ENCODE measurements around the gene ASPDH.

Gene ASPDH

DNA sequence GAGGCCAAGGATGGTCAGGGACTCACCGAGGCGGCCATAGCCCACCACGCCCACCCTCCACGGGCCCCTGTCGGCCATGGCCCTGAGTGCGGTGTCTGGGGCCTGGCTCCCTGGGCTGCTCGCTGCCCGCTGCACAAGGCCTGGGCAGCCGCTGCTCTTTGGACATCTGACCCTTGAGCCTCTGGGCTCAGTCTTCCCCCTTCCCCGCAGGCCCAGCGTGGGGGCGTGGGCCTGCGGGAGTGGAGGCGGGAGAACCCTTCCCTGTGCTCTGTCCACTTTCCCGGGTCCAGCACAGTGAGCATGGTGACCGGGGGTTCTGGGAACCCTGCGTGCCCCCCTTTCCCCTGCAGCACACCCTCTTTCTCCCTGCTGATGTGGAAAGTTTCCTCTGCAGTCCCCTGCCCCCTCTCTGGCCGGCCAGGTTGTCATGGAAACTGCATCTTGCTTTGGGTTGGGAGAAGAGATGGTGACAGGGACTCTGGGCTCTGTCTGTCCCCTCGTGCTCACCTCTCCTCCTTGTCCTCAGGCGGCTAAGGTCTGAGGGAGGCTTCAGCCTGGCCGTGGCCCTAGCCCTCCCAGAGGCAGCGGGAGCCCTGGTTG, at the start of gene ASPDH:
Gene ASPDH, minus strand, starts transcription at position 168 of the 600 bp plus-strand sequence. Its CDS starts 90 bp downstream, at position 78.
- DNase-seq (ENCODE audit: low spot score) = no peak

DNA sequence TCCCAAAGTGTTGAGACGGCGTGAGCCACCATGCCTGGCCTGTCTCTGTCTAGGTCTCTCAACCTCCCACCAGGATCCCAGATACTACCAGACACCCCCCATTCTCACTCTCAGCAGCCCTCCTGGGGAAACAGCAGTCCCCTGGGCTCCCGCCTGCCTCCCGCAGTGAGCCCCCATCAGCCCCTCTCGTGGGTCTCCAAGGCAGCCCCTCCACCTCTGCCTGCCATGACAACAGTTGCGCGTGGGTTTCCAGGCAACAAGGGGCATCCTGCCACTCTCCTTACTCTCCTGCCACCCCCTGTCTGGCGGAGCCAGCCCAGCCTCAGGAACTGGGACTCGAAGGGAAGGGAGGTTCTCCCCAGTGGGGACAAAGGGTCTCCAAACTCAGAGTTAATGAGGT, 49.3 kb upstream of the ASPDH start:
- DNase-seq (ENCODE audit: low spot score) = no peak

DNA sequence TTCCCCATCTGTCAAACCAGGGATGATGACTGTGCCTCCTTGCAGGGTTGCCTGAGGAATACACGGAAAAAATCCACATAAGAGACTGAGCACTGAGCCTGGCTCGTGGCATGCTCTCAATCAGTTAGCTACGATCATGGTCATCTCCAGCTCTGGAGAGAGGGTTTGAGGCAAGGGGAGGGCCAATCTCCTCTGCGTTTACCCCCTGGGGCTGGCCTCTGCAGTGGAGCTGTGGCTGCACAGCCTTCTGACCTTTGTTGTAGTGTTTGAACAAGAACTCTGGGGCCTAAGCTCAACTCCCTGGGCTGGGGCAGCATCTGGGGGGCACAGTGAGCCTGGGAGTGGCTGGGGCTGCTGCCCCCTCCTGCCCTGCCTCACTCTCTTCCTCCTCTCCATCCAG, 48.6 kb upstream of the ASPDH start:
- DNase-seq (ENCODE audit: low spot score) = no peak

DNA sequence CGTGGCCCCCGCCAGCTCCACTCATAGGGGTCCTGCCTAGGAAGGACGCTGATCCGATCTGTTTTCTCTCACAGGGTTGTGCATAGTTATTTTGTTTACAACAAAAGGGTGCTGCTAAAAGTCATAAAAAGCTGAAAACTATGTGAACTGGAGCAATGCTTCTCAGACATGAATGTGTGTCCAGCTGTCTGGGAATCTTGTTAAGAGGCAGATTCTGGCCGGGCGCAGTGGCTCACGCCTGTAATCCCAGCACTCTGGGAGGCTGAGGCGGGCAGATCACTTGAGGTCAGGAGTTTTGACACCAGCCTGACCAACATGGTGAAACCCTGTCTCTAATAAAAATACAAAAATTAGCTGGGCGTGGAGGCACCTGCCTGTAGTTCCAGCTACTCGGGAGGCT, 45.9 kb upstream of the ASPDH start:
- no peak for DNase-seq (ENCODE audit: low spot score)

DNA sequence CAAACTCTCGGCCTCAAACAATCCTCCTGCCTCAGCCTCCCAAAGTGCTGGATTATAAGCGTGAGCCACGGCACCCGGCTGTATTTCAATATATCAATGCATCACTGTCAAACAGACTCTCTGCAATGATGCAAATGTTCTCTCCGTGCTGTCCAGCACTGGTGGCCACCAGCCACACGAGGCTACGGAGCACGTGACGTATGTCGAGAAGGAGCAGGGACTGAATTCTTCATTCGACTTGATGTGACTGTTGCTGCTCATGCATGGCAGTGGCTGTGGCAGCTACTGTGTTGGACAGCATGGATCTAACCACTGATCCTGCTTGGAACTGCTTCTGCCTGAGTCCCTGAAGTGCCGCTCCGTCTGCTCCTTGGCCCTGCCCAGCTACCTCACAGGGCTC, 44.7 kb upstream of the ASPDH start:
- DNase-seq (ENCODE audit: low spot score) = no peak

DNA sequence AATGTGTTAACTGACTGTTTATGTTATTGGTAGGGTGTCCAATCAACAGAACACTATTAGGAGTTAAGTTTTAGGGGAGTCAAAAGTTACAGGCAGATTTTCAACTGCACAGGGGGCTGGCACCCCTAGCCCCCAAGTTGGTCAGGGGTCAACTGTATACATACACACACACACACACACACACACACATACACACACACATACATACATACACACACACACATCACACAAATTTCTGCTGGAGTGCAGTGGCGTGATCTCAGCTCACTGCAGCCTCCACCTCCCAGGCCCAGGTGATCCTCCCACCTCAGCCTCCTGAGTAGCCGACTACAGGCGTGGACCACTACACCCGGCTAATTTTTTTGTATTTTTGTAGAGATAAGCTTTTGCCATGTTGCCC, 44.3 kb upstream of the ASPDH start:
- DNase-seq (ENCODE audit: low spot score) = no peak

DNA sequence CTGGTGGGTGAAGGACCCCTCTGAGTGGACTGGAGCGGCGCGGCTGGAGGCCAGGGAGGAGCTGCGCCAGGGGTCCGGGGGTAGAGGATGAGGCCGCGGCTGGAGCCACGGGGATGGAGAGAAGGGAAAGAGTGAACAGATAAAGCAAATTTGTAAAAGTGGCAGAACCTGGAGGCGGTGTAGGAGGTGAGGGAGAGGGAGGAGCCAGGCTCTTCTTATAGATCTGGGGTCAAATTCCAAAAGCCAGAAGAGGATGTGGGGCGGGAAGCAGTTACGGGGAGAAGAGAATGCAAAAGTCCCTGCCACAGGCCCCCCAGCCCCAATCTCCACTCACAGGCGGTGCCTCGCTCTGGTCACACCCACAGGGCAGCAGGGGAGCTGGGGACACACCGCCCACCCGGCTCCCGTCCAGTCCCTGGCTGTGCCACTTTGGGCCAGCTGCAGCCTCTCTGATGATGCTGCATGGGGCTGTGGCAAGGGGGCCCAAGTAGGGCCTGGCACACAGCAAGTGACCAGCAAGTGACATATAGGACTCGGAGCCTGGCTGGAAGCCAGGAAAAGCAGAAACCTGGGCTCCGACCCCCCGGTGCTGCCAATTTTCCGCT, 43.4 kb upstream of the ASPDH start:
- DNase-seq (ENCODE audit: low spot score) = peak; percentile 54

DNA sequence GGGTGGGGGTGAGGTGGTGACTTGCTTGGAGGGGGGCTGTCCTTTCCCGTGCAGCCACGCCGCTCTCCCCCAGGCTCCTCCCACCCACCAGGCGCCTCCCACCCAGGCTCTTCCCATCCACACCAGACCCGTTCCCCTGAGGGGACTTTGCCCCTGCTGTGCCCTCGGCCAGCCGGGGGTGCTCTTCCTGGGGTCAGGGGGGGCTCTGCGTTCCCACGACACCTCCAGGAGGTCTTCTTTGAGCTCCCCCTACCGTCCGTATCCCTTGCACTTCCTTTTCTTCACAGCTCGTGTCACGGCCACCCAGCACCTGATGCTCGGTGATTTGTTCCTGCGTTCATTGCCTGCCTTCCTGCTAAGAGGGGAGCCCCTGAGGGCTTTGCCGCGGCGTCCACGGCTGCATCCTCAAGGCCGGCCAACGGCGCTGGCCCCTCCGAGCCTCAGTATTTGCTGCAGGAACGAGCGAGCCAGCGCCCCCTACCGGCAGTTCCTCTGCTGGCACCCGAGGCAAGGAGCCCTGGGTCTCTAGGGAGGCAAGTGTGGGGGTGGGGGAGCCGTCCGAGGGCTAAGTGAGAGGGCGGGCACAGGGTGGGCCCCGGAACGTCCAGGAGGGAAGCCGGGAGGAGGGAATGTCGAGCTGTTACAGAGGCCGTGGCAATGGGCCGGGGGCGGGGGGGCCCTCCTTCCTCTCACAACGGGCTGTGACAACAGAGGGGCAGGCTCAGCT, 42.7 kb upstream of the ASPDH start:
- DNase-seq (ENCODE audit: low spot score) = peak; percentile 96

DNA sequence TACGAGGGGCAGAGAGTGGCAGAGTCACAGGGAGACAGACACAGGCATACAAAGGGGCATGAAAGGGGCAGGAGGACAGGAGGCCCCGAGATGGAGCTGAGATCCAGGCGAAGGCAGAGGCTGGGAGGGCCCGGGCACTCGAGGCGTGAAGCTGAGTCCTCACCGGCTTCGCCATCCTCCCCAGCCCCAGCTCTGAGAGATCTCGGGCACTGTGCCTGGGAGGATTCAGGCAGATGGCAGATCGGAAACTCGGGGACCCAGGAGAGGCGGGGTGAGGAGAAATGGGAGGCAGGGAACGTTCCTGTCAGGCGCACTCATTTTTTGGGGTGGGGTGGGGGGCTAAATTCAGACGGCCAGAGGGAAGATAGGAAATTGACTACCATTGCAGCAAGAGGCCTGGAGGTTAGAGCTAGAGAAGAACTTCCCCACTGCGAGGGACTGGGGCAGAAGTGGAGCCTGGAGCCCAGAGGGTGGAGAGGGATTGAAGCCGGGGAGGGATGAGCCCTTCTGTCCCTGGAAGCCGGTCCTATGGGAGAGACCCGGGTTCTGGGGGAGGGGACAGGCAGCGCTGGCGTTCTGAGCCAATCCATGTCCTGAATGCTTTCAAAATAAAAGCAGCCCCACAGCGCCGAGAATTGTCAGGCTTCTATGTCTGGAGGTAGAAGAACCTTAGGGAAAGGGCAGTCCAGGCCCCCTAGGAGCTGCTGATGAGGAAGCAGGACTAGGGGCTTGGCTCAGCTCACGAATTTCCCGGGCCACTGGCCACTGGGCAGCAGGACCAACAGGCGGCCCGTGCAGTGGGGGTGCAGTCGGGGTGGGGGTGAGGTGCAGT, 42.0 kb upstream of the ASPDH start:
- no peak for DNase-seq (ENCODE audit: low spot score)

DNA sequence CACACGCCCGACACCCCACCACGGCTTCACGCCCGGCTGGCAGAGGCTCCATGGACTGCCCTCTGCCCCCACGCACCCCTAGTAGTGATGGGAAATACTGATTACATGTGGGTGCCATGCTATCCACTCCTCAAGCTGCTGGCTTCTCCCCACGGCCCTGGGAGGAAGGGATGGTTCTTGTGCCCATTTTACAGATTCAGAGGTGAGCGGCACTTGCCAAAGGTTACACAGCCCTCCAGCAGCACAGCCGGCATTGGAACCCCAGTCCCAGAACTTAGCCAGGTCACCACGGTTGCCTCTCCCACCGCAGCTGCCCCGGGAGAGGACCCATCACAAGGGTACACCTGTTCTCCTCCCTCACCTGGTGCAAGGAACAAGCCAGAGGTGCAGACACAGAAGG, 41.3 kb upstream of the ASPDH start:
- no peak for DNase-seq (ENCODE audit: low spot score)

DNA sequence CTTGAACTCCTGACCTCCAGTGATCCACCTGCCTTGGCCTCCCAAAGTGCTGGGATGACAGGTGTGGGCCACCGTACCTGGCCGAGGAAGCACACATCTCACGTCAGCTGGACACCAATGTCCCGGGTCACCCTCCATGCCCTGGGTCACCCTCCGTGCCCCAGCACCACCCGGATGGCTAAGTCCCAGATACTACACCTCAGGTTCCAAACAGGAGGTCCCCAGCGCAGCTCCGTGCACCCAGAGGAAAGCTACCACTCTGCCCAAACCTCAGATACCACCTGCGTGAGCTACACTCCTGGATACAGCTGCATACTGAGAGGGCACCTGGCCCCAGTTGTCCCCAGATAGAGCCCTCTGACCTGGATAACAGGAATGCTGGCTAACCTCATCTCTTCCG, 40.5 kb upstream of the ASPDH start:
- DNase-seq (ENCODE audit: low spot score) = no peak

DNA sequence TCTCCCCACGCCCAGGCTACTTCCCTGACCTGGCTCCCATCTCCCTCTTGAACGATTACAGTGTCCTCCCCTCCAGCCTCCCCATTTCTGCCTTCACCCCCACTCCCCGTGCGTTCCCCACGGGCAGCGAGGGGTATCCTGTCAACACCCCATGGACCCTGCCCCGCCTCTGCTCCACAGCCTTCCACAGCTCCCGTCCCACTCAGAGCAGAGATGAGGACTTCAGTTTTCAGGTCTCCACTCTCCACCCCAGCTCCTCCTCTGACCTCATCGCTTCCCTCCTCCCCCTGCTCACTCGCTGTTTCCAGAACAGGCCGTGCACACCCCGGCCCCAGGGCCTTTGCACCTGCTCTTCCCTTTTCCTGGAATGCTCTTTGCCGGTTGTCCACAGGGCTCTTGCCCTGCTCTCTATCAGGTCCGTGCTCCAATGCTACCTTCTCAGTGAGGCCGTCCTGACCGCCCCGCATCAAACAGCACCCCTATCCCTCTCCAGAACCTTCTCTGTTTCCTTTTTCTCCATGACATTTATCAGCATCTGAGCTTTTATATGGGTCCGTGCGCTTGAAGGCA, 39.5 kb upstream of the ASPDH start:
- DNase-seq (ENCODE audit: low spot score) = no peak

DNA sequence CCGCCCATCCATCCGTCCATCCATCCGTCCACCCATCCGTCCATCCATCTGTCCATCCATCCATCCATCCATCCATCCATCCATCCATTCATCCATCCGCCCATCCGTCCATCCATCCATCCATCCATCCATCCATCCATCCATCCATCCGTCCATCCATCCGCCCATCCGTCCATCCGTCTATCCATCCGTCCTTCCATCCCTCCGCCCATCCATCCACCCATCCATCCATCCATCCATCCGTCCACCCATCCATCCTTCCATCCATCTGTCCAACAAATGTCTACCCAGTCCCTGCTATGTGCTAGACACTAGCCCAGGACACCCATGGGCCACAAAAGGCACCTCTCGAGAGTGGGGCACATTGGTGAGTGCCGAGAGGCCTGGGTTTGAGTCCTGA, 38.8 kb upstream of the ASPDH start:
- no peak for DNase-seq (ENCODE audit: low spot score)

DNA sequence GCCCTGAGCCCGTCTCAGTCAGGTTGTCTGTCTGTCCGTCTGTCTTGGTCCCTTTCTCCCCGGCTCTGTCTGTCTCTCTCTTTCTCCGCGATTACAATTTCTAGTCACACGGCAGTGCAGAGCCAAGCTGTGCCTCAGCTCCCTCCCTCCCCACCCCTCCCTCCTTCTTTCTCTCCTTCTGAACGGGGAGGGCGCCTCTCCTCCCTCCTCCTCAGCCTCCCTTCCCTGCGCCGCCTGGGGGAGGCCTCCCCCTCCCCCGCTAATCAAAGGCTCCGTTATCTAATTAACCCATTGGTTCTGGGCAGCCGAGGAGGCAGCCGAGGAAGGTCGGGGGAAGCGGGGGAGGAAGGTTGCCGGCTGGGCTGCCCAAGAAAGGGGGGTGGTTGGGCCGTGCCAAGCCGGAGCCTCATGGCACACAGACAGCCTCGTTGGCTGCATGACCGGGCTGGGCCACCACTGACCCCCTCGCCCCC, 38.0 kb upstream of the ASPDH start:
- DNase-seq (ENCODE audit: low spot score) = no peak

DNA sequence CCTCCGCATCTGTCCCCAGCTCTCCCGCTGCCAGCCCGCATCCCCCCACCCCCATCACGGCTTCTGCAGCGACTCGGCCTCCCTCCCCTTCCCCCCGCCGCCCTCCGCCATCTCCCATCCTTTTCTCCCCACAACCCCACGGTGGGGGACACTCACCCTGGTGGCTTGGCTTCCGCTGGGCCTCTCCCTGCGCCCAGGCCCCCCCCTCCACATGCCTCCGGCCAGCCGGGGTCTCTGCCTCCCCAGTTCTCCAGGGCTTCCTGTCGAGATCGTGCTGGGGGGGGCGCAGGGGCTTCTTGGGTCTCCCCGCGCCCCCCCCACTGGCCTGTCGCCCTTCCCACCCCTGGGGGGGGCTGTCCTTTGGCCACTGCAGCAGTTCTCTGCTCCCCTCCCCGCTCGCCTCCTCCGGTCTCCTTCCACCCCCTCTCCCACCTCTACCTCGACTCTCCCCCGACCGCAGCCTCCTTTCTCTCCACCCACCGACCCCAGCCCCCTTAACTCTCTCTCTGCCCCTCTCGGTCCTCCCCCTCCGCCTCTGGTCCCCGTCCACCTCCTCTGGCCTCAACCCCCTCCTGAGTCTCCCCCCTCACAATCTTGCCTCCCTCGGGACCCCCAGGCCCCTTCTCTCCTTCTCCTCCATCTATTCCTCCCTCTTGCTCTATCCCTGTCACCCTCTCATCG, 37.5 kb upstream of the ASPDH start:
- DNase-seq (ENCODE audit: low spot score) = no peak

DNA sequence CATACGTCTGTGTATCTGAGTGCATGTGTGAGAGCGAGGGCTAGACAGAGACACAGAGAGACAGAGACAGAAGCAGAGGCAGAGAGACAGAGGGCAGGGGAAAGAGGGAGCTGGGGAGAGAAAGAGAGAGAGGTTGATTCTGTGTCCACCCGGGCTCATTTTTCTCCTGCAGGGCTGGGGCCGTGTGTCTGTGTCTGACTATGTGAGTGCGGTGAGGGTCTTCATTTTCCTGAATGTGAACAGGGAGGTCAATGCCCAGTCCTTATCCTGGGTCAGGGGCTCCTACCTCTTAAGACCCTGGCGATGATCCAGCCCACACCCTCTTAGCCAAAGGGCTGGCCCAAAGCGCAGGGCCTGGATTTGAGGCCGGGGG, 36.9 kb upstream of the ASPDH start:
- DNase-seq (ENCODE audit: low spot score) = no peak

DNA sequence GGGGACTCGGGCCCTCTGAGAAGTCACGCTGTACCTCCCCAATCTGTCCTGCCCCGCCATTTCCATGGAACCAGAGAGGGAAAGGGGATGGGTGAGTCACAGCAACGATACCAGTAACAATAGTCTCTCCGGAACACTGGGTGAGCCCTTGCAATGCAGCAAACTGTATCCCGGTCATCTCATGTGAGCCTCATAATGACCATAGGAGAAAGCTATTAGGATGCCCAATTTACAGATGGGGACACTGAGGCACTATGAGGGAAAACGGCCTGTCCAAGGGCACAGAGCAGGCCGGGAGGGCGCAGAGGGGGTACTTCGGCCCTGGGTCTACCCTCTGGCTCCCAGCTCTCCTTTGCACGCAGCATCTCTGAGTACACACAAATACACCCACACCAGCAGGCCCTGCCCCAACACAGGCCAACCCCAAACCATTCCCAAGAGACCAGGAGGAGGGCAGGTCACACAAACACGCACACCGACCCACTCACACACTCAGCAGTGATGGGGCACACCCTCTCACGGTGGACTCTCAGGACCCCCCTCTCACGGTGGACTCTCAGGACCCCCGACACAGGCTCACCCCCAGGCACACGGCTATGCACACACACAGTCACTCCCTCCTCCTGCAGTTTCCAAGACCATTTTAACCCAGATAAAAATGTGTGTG, 36.3 kb upstream of the ASPDH start:
- DNase-seq (ENCODE audit: low spot score) = no peak

DNA sequence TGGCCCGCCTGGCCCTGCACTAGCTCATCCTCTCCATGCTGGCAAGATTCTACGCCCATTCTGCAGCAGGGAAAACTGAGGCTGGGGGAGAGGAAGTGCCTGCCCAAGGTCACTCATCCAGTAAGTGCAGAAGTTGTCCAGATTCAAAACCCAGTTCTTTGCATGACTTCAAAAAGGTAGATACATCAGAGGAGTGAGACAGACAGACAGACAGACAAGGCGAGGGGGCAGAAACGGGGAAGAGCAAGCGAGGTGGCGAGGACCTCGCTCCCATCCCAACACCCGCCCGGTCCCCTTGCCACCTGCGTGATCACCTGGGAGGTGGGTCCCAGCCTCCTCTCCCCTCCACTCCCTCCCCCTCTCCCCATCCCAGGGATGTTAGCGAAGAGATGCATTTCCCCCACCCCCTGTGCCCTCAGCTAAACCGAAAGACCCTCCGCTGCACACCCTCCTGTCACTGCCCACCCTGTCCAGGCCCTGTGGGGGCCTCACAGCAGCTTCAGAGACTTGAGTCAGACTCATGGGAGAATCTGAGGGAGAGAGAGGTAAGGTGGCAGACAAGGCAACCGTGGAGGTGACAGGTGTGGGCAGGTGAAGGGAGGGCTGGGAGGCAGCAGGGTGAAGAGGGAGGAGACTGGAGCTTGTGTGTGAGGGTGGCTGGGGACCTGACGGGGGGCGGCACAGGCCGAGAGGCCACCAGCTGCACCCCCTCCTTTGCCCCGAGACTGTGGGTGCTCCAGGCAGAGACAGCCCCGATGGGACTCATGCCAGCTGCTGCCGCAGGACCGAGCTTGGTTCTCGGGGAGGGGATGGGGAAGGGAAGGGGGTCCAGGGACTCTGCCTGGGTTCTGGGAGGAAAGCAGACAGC, 35.6 kb upstream of the ASPDH start:
- no peak for DNase-seq (ENCODE audit: low spot score)

DNA sequence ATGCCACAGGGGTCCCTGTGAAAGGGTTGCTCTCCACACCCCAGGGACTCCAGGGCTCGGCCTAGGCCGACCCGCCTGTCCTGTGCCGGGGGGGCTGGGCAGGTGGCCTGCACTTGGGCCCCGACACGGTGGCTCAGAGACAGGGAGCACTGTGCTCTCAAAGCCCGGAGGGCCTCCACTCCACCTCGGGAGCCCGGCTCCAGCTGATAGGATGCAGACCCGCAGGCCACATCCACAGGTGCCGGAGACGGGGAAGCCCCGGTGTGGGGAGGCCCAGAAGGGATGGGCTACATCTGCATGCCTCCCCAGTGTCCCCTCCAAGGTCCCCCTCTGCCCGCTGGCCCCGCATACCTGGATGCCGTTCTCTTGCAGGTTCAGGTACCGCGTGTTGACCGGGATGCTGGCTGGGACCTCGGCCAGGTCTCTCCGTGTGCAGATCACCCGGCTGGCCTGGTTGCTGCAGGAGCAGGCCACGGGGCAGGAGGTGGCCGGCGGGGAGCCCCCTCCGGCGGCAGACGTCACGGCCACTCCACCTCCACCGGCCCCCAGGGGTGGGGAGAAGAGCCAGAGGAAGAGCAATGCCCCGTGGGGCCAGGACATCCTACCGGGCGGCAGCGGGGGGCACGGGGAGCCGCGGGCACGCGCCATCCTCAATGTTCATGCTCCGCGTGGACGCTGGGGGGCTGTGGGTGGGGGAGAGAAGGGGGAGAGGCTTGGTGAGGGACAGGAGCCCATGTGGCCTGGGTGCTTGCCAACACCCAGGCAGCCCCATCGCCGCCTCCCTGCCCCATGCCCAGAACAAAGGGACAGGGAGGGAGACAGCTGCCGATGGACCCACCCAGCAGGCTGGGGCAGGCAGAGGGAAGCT, 34.7 kb upstream of the ASPDH start:
- DNase-seq (ENCODE audit: low spot score) = no peak

All from HuH-7 (cell line).